Fibroblast of skin of back (primary cell): ENCODE results near the gene RHBDF1.

ENCODE experiments used
- DNase-seq: peaks from one replicate; pipeline ENCODE4 v3.0.0-alpha.2; 2013

Gene RHBDF1

GRCh38 chr16:74051-74746, 1.8 kb upstream of the RHBDF1 start:
- DNase-seq = no peak

- peak; percentile 87 for DNase-seq
These were observed 660 bp downstream of the RHBDF1 start for GRCh38 chr16:71540-72401.

GRCh38 chr16:71210-71539, 1.3 kb downstream of the RHBDF1 start:
- DNase-seq = no peak

- no peak for DNase-seq
These were observed 3.2 kb downstream of the RHBDF1 start for GRCh38 chr16:69181-69580.

- DNase-seq = no peak
These were observed 4.3 kb downstream of the RHBDF1 start for GRCh38 chr16:67884-68789.

GRCh38 chr16:67183-67791, 5.1 kb downstream of the RHBDF1 start:
- no peak for DNase-seq

- DNase-seq = no peak
These were observed 5.9 kb downstream of the RHBDF1 start for GRCh38 chr16:66309-67182.

GRCh38 chr16:65745-66144, 6.7 kb downstream of the RHBDF1 start:
- DNase-seq = peak; percentile 66

GRCh38 chr16:64914-65255, 7.5 kb downstream of the RHBDF1 start:
- DNase-seq = no peak

GRCh38 chr16:63998-64913, 8.2 kb downstream of the RHBDF1 start:
- DNase-seq = no peak

- no peak for DNase-seq
These were observed 9.0 kb downstream of the RHBDF1 start for GRCh38 chr16:63466-63865.

- DNase-seq = no peak
These were observed 9.5 kb downstream of the RHBDF1 start for GRCh38 chr16:62968-63391.

- no peak for DNase-seq
These were observed 10.0 kb downstream of the RHBDF1 start for GRCh38 chr16:62283-62967.

GRCh38 chr16:61879-62281, 10.6 kb downstream of the RHBDF1 start:
- DNase-seq = no peak

- DNase-seq = no peak
These were observed 11.2 kb downstream of the RHBDF1 start for GRCh38 chr16:60929-61878.

- no peak for DNase-seq
These were observed 12.3 kb downstream of the RHBDF1 start for GRCh38 chr16:60166-60565.

- DNase-seq = no peak
These were observed 12.9 kb downstream of the RHBDF1 start for GRCh38 chr16:59440-60059.
